ENCODE results near the gene PHC2.

Gene PHC2

DNA sequence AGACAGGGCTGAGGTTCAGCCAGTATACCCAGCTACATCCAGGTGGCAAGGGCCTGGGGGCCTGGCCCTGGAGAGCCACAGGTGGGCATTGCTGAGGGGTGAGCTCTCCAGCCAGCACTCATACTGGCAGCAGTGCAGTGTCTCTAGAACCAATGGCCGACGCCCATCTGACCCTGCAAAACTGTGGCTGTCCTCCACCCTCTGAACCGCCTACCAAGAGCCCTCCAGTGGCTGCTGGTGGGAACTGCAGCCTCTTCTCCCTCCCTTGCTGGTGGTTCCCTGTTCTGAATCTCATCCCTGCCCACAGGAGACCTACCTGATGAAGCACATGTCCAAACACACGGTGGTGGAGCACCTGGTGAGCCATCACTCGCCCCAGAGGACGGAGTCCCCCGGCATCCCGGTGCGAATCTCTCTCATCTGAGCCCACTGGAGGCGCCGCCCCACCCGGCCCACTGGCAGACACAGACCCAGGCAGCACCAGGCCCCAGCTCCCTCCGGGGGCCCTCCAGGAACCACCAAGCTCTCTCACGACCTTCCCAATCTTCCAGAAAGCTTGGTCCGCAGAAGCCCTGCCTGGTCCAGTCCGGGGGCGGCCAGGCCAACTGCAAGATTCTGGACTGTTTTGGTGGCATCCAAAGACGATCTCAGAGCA lies 132.1 kb downstream of the PHC2 start:
- peak; percentile 65 for TF ChIP-seq CTCF (IDR thresholded peaks at IDR 0.05)
- Histone ChIP-seq H3K4me2 (ENCODE audit: low read length) (no peak overlapping the region), H3K27ac (no peak overlapping the region), H3K4me3 (ENCODE audit: low read depth, low read length) (no peak overlapping the region), H3K36me3 (ENCODE audit: control insufficient read depth, insufficient read depth, low read length) (no peaks in the 10 kb centered on the region), H3K9ac (no peak overlapping the region), H2AFZ (no peak overlapping the region), H3K4me1 (peaks cover 4% of the 10 kb centered on the region), H3K27me3 (ENCODE audit: control insufficient read depth, insufficient read depth, low read length) (no peaks in the 10 kb centered on the region), H3K9me3 (ENCODE audit: control insufficient read depth, low read length) (no peaks in the 10 kb centered on the region), H3K79me2 (no peaks in the 10 kb centered on the region)

DNA sequence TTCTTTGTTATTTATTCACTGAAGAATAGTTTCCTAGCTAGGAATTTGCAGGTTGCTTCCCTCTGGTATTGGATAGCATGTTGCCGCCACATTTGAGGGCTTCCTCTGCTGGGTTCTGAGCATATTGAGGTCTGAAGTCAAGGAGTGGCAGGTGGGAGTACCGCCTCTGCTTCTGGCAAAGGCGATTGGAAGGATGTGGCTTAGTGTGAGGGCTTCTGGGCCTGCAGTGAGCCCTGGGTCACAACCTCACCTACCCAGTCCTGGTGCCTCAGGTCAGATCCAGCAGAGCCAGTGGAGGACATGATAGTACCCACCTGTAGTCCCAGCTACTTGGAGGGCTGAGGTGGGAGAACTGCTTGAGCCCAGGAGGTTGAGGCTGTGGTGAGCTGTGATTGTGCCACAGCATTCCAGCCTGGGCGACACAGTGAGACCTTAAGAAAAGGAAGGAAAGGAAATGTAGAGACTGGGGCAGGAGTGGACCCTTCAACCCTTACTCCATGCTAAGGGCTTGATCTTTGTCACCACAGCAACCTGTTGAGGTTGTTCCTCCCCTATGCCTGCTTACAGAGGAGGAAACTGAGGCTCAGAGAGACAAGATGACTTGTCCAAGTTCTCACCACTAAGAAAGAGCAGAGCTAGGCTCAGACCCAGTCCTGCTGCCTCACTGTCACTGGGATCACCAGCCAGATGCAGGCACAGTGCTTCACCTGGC lies 132.8 kb downstream of the PHC2 start:
- Histone ChIP-seq H3K9me3 (ENCODE audit: control insufficient read depth, low read length) (no peaks in the 10 kb centered on the region), H3K27ac (no peak overlapping the region), H3K9ac (no peak overlapping the region), H3K36me3 (ENCODE audit: control insufficient read depth, insufficient read depth, low read length) (no peaks in the 10 kb centered on the region), H3K79me2 (no peaks in the 10 kb centered on the region), H3K4me1 (peaks cover 4% of the 10 kb centered on the region), H3K27me3 (ENCODE audit: control insufficient read depth, insufficient read depth, low read length) (no peaks in the 10 kb centered on the region), H2AFZ (no peak overlapping the region), H3K4me3 (ENCODE audit: low read depth, low read length) (no peak overlapping the region), H3K4me2 (ENCODE audit: low read length) (no peak overlapping the region)
- TF ChIP-seq CTCF (IDR thresholded peaks at IDR 0.05): no peak

DNA sequence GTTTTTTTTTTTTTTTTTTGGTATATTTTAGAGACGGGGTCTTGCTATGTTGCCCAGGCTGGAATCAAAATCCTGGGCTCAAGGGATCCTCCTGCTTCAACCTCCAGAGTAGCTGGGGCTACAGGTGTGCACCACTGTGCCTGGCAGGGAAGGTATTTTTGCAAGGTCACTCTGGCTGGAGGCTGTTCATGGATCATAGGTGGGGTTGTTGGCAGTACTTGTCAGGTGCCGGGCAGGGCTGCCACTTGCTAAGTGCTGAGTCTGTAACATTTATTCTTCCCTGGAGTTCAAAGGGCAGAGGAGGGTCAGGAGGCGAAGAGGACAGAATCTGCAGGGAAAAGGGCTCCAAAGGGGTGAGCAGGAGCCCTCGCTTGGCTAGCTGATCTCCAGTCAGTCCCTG lies 134.1 kb downstream of the PHC2 start:
- peaks cover 4% of the 10 kb centered on the region for H3K4me1 ChIP-seq
- H2AFZ ChIP-seq: no peak overlapping the region
- no peaks in the 10 kb centered on the region for H3K79me2 ChIP-seq
- no peaks in the 10 kb centered on the region for H3K9me3 ChIP-seq (ENCODE audit: control insufficient read depth, low read length)
- no peaks in the 10 kb centered on the region for H3K27me3 ChIP-seq (ENCODE audit: control insufficient read depth, insufficient read depth, low read length)
- no peak overlapping the region for H3K9ac ChIP-seq
- H3K4me3 ChIP-seq (ENCODE audit: low read depth, low read length): no peak overlapping the region
- no peak for TF ChIP-seq CTCF (IDR thresholded peaks at IDR 0.05)
- H3K4me2 ChIP-seq (ENCODE audit: low read length): no peak overlapping the region
- H3K36me3 ChIP-seq (ENCODE audit: control insufficient read depth, insufficient read depth, low read length): no peaks in the 10 kb centered on the region
- H3K27ac ChIP-seq: no peak overlapping the region

DNA sequence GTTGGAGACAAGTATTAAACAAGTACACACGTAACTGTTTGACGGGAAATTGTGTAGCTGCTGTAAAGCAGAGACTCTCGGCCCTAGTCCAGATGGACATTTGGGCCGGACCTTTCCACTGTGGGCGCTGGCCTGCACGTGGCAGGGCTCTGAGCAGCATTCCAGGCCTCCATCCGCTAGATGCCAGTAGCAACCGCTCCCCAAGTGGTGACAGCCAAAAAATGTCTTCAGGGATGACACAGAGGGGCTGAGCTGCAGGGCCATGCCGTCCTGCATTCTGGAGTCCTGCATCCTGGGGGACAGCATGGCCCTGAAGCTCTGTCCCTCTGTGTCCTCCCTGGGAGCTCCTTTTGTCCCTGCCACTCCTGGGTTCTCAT lies 134.8 kb downstream of the PHC2 start:
- Histone ChIP-seq H3K27me3 (ENCODE audit: control insufficient read depth, insufficient read depth, low read length) (no peaks in the 10 kb centered on the region), H3K27ac (no peak overlapping the region), H3K79me2 (no peaks in the 10 kb centered on the region), H2AFZ (no peak overlapping the region), H3K4me2 (ENCODE audit: low read length) (no peak overlapping the region), H3K9me3 (ENCODE audit: control insufficient read depth, low read length) (no peaks in the 10 kb centered on the region), H3K4me3 (ENCODE audit: low read depth, low read length) (no peak overlapping the region), H3K9ac (no peak overlapping the region), H3K36me3 (ENCODE audit: control insufficient read depth, insufficient read depth, low read length) (no peaks in the 10 kb centered on the region), H3K4me1 (peaks cover 3% of the 10 kb centered on the region)
- no peak for TF ChIP-seq CTCF (IDR thresholded peaks at IDR 0.05)

Measured in parathyroid adenoma (tissue), 2 donors.